Measurements from ENCODE around the gene CLCC1. TPM values are rescaled to one million over a fixed set of nuclear protein-coding genes. Genes with fewer than 3 reads are reported as not detected.

The CLCC1 gene
- total RNA-seq, 2 experiments from 2014 or later, result 9.8 to 19.9 TPM

DNA sequence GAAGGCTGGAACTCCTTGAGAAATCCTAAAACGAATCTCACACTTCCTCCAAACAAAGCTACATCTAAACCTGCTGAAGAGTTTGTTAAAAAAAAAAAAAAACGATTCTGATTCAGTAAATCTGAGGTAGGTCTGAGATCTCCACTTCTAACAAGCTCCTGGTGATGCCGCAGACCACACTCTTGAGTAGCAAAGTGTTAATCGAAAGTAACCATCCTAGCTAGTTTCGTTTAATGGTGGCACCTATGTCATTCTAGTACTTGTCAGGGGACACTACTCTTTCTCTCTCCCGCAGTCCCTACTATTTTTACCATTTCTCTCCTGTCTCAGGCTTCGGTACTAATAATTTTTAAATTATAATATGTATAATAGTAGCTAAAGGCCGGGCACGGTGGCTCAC lies 2.1 kb downstream of the CLCC1 start:
- Histone ChIP-seq H3K36me3 (ENCODE audit: insufficient read depth, low read length) (no peaks in the 10 kb centered on the region), H3K4me1 (ENCODE audit: insufficient read depth, low read length, poor library complexity, severe bottlenecking) (peaks cover 17% of the 10 kb centered on the region), H3K9me3 (ENCODE audit: low read length) (no peaks in the 10 kb centered on the region), H3K79me2 (ENCODE audit: insufficient read depth, low read depth, low read length) (peaks cover 9% of the 10 kb centered on the region; the same call in 1 of the 2 replicates), H2AFZ (ENCODE audit: low read length) (no peak overlapping the region), H3K4me3 (ENCODE audit: low read depth, low read length, poor library complexity, severe bottlenecking) (no peak overlapping the region), H3K9me2 (ENCODE audit: insufficient read depth, low read length) (no peaks in the 10 kb centered on the region), H3K27ac (ENCODE audit: low read depth, low read length, poor library complexity, severe bottlenecking) (no peak overlapping the region), H3K4me2 (ENCODE audit: low read length) (no peak overlapping the region; the same call in 1 of the 2 replicates), H4K20me1 (ENCODE audit: insufficient read depth, low read length) (peaks cover 5% of the 10 kb centered on the region; the same call in 1 of the 2 replicates)
- CTCF ChIA-PET (ENCODE audit: unreplicated experiment), result interaction anchor here (0.5 kb wide), 1 partner anchor 11 kb away, joined by 3 read pairs; no protein-coding TSS in a partner anchor
- POLR2A ChIA-PET, result interaction anchor here (0.7 to 2.8 kb wide), 3 partner anchors 9 to 416 kb away, joined by 4 to 19 read pairs (median 6); no protein-coding TSS in a partner anchor
- BruUV-seq (replicated peaks), result no TSS peak
- no peak for DNase-seq (ENCODE audit: low spot score)
- TF ChIP-seq, protein P1, sequence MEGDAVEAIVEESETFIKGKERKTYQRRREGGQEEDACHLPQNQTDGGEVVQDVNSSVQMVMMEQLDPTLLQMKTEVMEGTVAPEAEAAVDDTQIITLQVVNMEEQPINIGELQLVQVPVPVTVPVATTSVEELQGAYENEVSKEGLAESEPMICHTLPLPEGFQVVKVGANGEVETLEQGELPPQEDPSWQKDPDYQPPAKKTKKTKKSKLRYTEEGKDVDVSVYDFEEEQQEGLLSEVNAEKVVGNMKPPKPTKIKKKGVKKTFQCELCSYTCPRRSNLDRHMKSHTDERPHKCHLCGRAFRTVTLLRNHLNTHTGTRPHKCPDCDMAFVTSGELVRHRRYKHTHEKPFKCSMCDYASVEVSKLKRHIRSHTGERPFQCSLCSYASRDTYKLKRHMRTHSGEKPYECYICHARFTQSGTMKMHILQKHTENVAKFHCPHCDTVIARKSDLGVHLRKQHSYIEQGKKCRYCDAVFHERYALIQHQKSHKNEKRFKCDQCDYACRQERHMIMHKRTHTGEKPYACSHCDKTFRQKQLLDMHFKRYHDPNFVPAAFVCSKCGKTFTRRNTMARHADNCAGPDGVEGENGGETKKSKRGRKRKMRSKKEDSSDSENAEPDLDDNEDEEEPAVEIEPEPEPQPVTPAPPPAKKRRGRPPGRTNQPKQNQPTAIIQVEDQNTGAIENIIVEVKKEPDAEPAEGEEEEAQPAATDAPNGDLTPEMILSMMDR (conservative IDR thresholded peaks at IDR 0.05; ENCODE audit: low read length), result no peak
- TF ChIP-seq EZH2phosphoT487 (IDR thresholded peaks at IDR 0.05; ENCODE audit: borderline replicate concordance, low read depth, low read length), result no peak
- intact Hi-C loops (cut with micrococcal nuclease; ENCODE audit: unreplicated experiment), result loop anchor here (5.0 kb wide), 2 partner anchors 84 to 141 kb away; partner anchors contain the start of gene GPSM2

- Histone ChIP-seq H3K4me1 (ENCODE audit: insufficient read depth, low read length, poor library complexity, severe bottlenecking) (peaks cover 17% of the 10 kb centered on the region), H3K9me3 (ENCODE audit: low read length) (no peaks in the 10 kb centered on the region), H2AFZ (ENCODE audit: low read length) (no peak overlapping the region), H3K9me2 (ENCODE audit: insufficient read depth, low read length) (no peaks in the 10 kb centered on the region), H3K79me2 (ENCODE audit: insufficient read depth, low read depth, low read length) (peaks cover 9% of the 10 kb centered on the region; the same call in 1 of the 2 replicates), H3K4me2 (ENCODE audit: low read length) (no peak overlapping the region; the same call in 1 of the 2 replicates), H3K4me3 (ENCODE audit: low read depth, low read length, poor library complexity, severe bottlenecking) (no peak overlapping the region), H3K36me3 (ENCODE audit: insufficient read depth, low read length) (no peaks in the 10 kb centered on the region), H3K27ac (ENCODE audit: low read depth, low read length, poor library complexity, severe bottlenecking) (no peak overlapping the region), H4K20me1 (ENCODE audit: insufficient read depth, low read length) (peaks cover 5% of the 10 kb centered on the region; the same call in 1 of the 2 replicates)
- TF ChIP-seq, protein P1 (conservative IDR thresholded peaks at IDR 0.05; ENCODE audit: low read length), result no peak
- TF ChIP-seq EZH2phosphoT487 (IDR thresholded peaks at IDR 0.05; ENCODE audit: borderline replicate concordance, low read depth, low read length), result no peak
- intact Hi-C loops (cut with micrococcal nuclease; ENCODE audit: unreplicated experiment), result loop anchor here (5.0 kb wide), 2 partner anchors 83 to 142 kb away; partner anchors contain the start of gene GPSM2
- CTCF ChIA-PET (ENCODE audit: unreplicated experiment), result no interaction called here
- DNase-seq (ENCODE audit: low spot score), result no peak
- BruUV-seq (replicated peaks), result no TSS peak
- POLR2A ChIA-PET, result interaction anchor here (2.8 kb wide), 1 partner anchor 8 kb away, joined by 19 read pairs; no protein-coding TSS in a partner anchor
These were observed 2.6 kb downstream of the CLCC1 start for GRCh38 chr1:108960719-108961118.

GRCh38 chr1:108957888-108958287 lies 5.4 kb downstream of the CLCC1 start:
- ChIA-PET POLR2A (no interaction called here), CTCF (ENCODE audit: unreplicated experiment) (no interaction called here)
- TF ChIP-seq, protein P1 (conservative IDR thresholded peaks at IDR 0.05; ENCODE audit: low read length), result no peak
- no peak for TF ChIP-seq EZH2phosphoT487 (IDR thresholded peaks at IDR 0.05; ENCODE audit: borderline replicate concordance, low read depth, low read length)
- no peak overlapping the region for H3K4me2 ChIP-seq (ENCODE audit: low read length)
- peaks cover 9% of the 10 kb centered on the region; the same call in 1 of the 2 replicates for H3K79me2 ChIP-seq (ENCODE audit: insufficient read depth, low read depth, low read length)
- no peak overlapping the region for H2AFZ ChIP-seq (ENCODE audit: low read length)
- intact Hi-C loops (cut with micrococcal nuclease; ENCODE audit: unreplicated experiment), result no loop called here
- no peaks in the 10 kb centered on the region for H3K9me3 ChIP-seq (ENCODE audit: low read length)
- no peak overlapping the region for H3K27ac ChIP-seq (ENCODE audit: low read depth, low read length, poor library complexity, severe bottlenecking)
- H3K4me3 ChIP-seq (ENCODE audit: low read depth, low read length, poor library complexity, severe bottlenecking), result no peak overlapping the region
- no peak for DNase-seq (ENCODE audit: low spot score)
- H3K4me1 ChIP-seq (ENCODE audit: insufficient read depth, low read length, poor library complexity, severe bottlenecking), result peaks cover 8% of the 10 kb centered on the region
- BruUV-seq (replicated peaks), result no TSS peak
- no peaks in the 10 kb centered on the region for H3K9me2 ChIP-seq (ENCODE audit: insufficient read depth, low read length)
- H3K36me3 ChIP-seq (ENCODE audit: insufficient read depth, low read length), result peaks cover 6% of the 10 kb centered on the region; the same call in 1 of the 2 replicates
- H4K20me1 ChIP-seq (ENCODE audit: insufficient read depth, low read length), result peaks cover 5% of the 10 kb centered on the region; the same call in 1 of the 2 replicates
